ENCODE data around the gene CYP24A1. TPM values are rescaled to one million over a fixed set of nuclear protein-coding genes. Genes with fewer than 3 reads are reported as not detected.

CYP24A1 gene
- total RNA-seq, 1 donor from 2014 or later, result 23.6 TPM

GRCh38 chr20:54188132-54188849 is 14.5 kb upstream of the CYP24A1 start:
- no peaks in the 10 kb centered on the region for H3K27me3 Mint-ChIP-seq (ENCODE audit: low read depth)
- peaks cover 16% of the 10 kb centered on the region for H3K4me1 Mint-ChIP-seq
- H3K4me3 Mint-ChIP-seq, result no peak overlapping the region
- no peak for DNase-seq (ENCODE audit: low spot score in 2 of 2, unreplicated experiment in 2 of 2)
- TF ChIP-seq, protein P1, sequence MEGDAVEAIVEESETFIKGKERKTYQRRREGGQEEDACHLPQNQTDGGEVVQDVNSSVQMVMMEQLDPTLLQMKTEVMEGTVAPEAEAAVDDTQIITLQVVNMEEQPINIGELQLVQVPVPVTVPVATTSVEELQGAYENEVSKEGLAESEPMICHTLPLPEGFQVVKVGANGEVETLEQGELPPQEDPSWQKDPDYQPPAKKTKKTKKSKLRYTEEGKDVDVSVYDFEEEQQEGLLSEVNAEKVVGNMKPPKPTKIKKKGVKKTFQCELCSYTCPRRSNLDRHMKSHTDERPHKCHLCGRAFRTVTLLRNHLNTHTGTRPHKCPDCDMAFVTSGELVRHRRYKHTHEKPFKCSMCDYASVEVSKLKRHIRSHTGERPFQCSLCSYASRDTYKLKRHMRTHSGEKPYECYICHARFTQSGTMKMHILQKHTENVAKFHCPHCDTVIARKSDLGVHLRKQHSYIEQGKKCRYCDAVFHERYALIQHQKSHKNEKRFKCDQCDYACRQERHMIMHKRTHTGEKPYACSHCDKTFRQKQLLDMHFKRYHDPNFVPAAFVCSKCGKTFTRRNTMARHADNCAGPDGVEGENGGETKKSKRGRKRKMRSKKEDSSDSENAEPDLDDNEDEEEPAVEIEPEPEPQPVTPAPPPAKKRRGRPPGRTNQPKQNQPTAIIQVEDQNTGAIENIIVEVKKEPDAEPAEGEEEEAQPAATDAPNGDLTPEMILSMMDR (IDR thresholded peaks at IDR 0.05; ENCODE audit: unreplicated experiment), result no peak
- no peaks in the 10 kb centered on the region for H3K36me3 Mint-ChIP-seq
- H3K27ac Mint-ChIP-seq, result peak overlapping the region; percentile 47
- no peaks in the 10 kb centered on the region for H3K9me3 Mint-ChIP-seq

DNA sequence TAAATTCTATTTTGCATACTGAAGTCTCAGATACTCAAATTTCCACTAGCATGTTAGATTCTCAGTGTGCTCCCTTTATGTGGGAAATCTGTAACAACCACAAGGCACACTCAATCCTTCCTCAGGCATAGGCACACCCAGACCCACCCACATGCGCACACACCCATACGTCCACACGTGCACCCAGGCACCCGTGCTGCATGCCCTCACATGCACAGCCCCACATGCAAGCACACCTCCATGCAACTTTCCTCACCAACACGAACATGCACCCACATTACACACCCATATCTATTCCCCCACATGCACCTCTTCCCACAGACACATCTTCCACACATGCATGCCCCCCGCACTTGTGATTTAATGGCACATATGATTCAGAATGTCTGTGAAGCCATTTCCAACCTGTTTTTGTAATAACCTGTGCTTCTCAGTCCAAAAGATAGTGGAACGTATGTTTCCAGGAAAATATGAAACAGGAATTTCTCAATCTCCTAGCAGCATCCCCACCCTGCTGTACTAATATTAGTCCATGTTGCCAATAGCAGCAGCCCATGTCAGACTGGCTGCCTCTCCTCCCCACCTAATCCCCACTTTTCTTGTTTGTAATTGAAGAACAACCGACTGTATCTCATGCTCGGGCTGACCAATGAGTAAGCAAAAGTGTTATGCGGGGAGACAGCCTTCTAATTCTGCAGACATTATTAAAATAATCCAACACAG is 11.3 kb upstream of the CYP24A1 start:
- Mint-ChIP-seq H3K4me3 (no peak overlapping the region), H3K27ac (no peak overlapping the region), H3K27me3 (ENCODE audit: low read depth) (no peaks in the 10 kb centered on the region), H3K4me1 (peaks cover 17% of the 10 kb centered on the region), H3K9me3 (no peaks in the 10 kb centered on the region), H3K36me3 (no peaks in the 10 kb centered on the region)
- TF ChIP-seq, protein P1 (IDR thresholded peaks at IDR 0.05; ENCODE audit: unreplicated experiment), result no peak
- no peak for DNase-seq (ENCODE audit: low spot score in 2 of 2, unreplicated experiment in 2 of 2)

DNA sequence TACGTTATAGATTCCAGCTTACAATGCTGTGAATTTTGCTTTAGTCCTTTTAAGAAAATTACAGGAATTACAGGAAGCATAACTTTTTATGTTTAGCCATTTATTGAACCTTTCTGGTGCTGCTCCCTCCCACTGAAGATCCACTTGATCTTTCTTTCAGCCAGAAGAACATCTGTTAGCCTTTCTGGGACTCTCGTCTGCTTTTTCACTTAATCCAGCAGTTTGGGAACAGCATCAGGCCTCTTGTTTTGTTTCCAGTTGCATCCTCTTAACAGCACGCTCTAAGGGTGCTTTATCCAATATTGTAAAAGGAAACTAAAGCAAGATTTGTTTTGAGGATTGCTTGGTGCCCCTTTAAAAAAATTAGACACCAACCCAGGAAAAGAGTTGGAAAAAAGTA is 10.3 kb upstream of the CYP24A1 start:
- DNase-seq (ENCODE audit: low spot score in 2 of 2, unreplicated experiment in 2 of 2), result no peak
- no peaks in the 10 kb centered on the region for H3K9me3 Mint-ChIP-seq
- no peak overlapping the region for H3K4me3 Mint-ChIP-seq
- no peak overlapping the region for H3K27ac Mint-ChIP-seq
- H3K36me3 Mint-ChIP-seq, result no peaks in the 10 kb centered on the region
- TF ChIP-seq, protein P1 (IDR thresholded peaks at IDR 0.05; ENCODE audit: unreplicated experiment), result no peak
- peaks cover 10% of the 10 kb centered on the region for H3K4me1 Mint-ChIP-seq
- H3K27me3 Mint-ChIP-seq (ENCODE audit: low read depth), result no peaks in the 10 kb centered on the region

- Mint-ChIP-seq H3K4me1 (peaks cover 8% of the 10 kb centered on the region), H3K4me3 (no peak overlapping the region), H3K9me3 (no peaks in the 10 kb centered on the region), H3K36me3 (no peaks in the 10 kb centered on the region), H3K27ac (no peak overlapping the region), H3K27me3 (ENCODE audit: low read depth) (no peaks in the 10 kb centered on the region)
- DNase-seq (ENCODE audit: low spot score in 2 of 2, unreplicated experiment in 2 of 2), result no peak
- TF ChIP-seq, protein P1 (IDR thresholded peaks at IDR 0.05; ENCODE audit: unreplicated experiment), result no peak
Observed at GRCh38 chr20:54180931-54181330, 7.1 kb upstream of the CYP24A1 start.

DNA sequence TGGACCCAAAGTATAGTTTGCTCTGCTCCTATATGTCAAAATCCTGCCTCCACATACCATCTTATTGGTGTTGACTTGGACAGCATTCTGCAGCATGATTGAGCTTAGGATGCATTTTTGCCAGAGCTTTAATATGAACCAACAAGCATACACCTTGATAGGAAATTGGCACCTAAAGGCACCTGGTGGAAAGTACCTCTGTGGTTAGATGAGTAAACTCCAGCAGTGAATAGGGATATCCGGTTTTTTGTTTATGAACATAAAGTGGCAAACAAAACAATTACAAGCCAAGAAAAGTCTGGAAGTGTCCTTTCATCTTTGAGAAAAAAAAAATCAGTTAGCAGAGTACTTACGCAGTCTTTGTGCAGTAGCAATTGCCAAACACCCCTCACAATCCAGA is 6.2 kb upstream of the CYP24A1 start:
- Mint-ChIP-seq H3K27ac (no peak overlapping the region), H3K27me3 (ENCODE audit: low read depth) (peaks cover 6% of the 10 kb centered on the region), H3K4me3 (no peak overlapping the region), H3K9me3 (no peaks in the 10 kb centered on the region), H3K4me1 (peaks cover 10% of the 10 kb centered on the region), H3K36me3 (no peaks in the 10 kb centered on the region)
- TF ChIP-seq, protein P1 (IDR thresholded peaks at IDR 0.05; ENCODE audit: unreplicated experiment), result no peak
- no peak for DNase-seq (ENCODE audit: low spot score in 2 of 2, unreplicated experiment in 2 of 2)
